Measurements from ENCODE around the gene DYRK1A. TPM values are rescaled to one million over a fixed set of nuclear protein-coding genes. Genes with fewer than 3 reads are reported as not detected.

DYRK1A gene
- total RNA-seq, 4 donors from 2014 or later: 42.0 to 137 (median 119) TPM

- Histone ChIP-seq H3K9me3 (no peaks in the 10 kb centered on the region), H3K27me3 (no peaks in the 10 kb centered on the region), H3K4me3 (no peak overlapping the region), H3K27ac (no peak overlapping the region), H3K36me3 (no peaks in the 10 kb centered on the region), H3K4me1 (peaks cover 0 to 6% of the 10 kb centered on the region in 2 donors)
- no peak for DNase-seq
- no peak for TF ChIP-seq POLR2A (IDR thresholded peaks at IDR 0.05)
- TF ChIP-seq, protein P1, sequence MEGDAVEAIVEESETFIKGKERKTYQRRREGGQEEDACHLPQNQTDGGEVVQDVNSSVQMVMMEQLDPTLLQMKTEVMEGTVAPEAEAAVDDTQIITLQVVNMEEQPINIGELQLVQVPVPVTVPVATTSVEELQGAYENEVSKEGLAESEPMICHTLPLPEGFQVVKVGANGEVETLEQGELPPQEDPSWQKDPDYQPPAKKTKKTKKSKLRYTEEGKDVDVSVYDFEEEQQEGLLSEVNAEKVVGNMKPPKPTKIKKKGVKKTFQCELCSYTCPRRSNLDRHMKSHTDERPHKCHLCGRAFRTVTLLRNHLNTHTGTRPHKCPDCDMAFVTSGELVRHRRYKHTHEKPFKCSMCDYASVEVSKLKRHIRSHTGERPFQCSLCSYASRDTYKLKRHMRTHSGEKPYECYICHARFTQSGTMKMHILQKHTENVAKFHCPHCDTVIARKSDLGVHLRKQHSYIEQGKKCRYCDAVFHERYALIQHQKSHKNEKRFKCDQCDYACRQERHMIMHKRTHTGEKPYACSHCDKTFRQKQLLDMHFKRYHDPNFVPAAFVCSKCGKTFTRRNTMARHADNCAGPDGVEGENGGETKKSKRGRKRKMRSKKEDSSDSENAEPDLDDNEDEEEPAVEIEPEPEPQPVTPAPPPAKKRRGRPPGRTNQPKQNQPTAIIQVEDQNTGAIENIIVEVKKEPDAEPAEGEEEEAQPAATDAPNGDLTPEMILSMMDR (IDR thresholded peaks at IDR 0.05): no peak
- intact Hi-C loops (cut with DNase I; ENCODE audit: low total_unique reads): no loop called here
Measured at GRCh38 chr21:37391666-37392065, 25.1 kb downstream of the DYRK1A start.

GRCh38 chr21:37392441-37392840 is 25.9 kb downstream of the DYRK1A start:
- Histone ChIP-seq H3K4me3 (no peak overlapping the region), H3K27ac (no peak overlapping the region), H3K36me3 (no peaks in the 10 kb centered on the region), H3K9me3 (no peaks in the 10 kb centered on the region), H3K4me1 (peaks cover 0 to 10% of the 10 kb centered on the region in 2 donors), H3K27me3 (no peaks in the 10 kb centered on the region)
- no peak for DNase-seq
- intact Hi-C loops (cut with DNase I; ENCODE audit: low total_unique reads): no loop called here
- TF ChIP-seq, protein P1 (IDR thresholded peaks at IDR 0.05): no peak
- no peak for TF ChIP-seq POLR2A (IDR thresholded peaks at IDR 0.05)

- Histone ChIP-seq H3K27me3 (no peaks in the 10 kb centered on the region), H3K36me3 (no peaks in the 10 kb centered on the region), H3K27ac (no peak overlapping the region), H3K4me1 (peaks cover 0 to 10% of the 10 kb centered on the region in 2 donors), H3K9me3 (no peaks in the 10 kb centered on the region), H3K4me3 (no peak overlapping the region)
- no peak for TF ChIP-seq POLR2A (IDR thresholded peaks at IDR 0.05)
- TF ChIP-seq, protein P1 (IDR thresholded peaks at IDR 0.05): no peak
- DNase-seq: no peak
- intact Hi-C loops (cut with DNase I; ENCODE audit: low total_unique reads): no loop called here
Measured at GRCh38 chr21:37393030-37393429, 26.5 kb downstream of the DYRK1A start.

DNA sequence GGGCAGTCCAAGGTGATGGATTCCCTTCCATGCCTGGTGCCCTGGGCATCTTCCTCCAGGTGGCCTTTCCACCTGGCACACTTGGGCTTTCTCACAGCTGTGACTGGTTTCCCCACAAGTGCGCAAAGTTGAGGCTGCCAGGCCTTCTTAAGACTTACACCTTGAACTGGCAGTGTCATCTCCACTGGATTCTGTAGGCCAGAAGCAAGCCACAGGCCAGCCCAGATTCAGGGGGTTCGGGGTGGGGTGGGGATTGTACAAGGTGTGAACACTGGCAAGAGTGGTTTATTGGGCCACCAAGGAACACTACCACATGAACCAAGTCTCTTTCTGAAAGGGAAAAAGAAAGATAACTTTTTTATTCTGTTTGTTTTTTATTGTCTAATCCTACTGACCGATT is 27.2 kb downstream of the DYRK1A start:
- intact Hi-C loops (cut with DNase I; ENCODE audit: low total_unique reads): no loop called here
- H3K27me3 ChIP-seq: no peaks in the 10 kb centered on the region
- H3K4me3 ChIP-seq: no peak overlapping the region
- H3K27ac ChIP-seq: no peak overlapping the region
- peaks cover 0 to 7% of the 10 kb centered on the region in 2 donors for H3K4me1 ChIP-seq
- H3K36me3 ChIP-seq: no peaks in the 10 kb centered on the region
- DNase-seq: no peak
- no peaks in the 10 kb centered on the region for H3K9me3 ChIP-seq
- TF ChIP-seq, protein P1 (IDR thresholded peaks at IDR 0.05): no peak
- no peak for TF ChIP-seq POLR2A (IDR thresholded peaks at IDR 0.05)

GRCh38 chr21:37395961-37396360 is 29.4 kb downstream of the DYRK1A start:
- Histone ChIP-seq H3K4me1 (peaks cover 0 to 7% of the 10 kb centered on the region in 2 donors), H3K9me3 (no peaks in the 10 kb centered on the region)
- intact Hi-C loops (cut with DNase I; ENCODE audit: low total_unique reads): no loop called here

More at GRCh38 chr21:37395961-37396360, 29.4 kb downstream of the DYRK1A start:
- no peaks in the 10 kb centered on the region for H3K27me3 ChIP-seq
- TF ChIP-seq, protein P1 (IDR thresholded peaks at IDR 0.05): no peak
- no peak for TF ChIP-seq POLR2A (IDR thresholded peaks at IDR 0.05)
- H3K27ac ChIP-seq: no peak overlapping the region
- H3K36me3 ChIP-seq: no peaks in the 10 kb centered on the region
- no peak for DNase-seq
- H3K4me3 ChIP-seq: no peak overlapping the region

Data from uterus (tissue), 4 donors.